Activated CD4-positive, alpha-beta T cell treated with anti-CD3 and anti-CD28 coated beads, Interleukin-2, amount 10 ng/mL, durations not matched to agents 24 days and 14 days (primary cell): ENCODE measurements around the gene COL4A2. TPM values are rescaled to one million over a fixed set of nuclear protein-coding genes. Genes with fewer than 3 reads are reported as not detected.

Source experiments
- DNase-seq: peaks from one replicate; pipeline ENCODE4 v3.0.0; 2022
- H3K27ac Mint-ChIP-seq: one replicate; pipeline ENCODE4 v1.8.0; 2022; ENCODE audit warnings: mild to moderate bottlenecking, mixed read lengths
- H3K27me3 Mint-ChIP-seq: one replicate; pipeline ENCODE4 v1.8.0; 2022; ENCODE audit warnings: mixed read lengths
- H3K36me3 Mint-ChIP-seq: one replicate; pipeline ENCODE4 v1.8.0; 2022; ENCODE audit warnings: low read depth, mild to moderate bottlenecking, mixed read lengths
- H3K4me1 Mint-ChIP-seq: one replicate; pipeline ENCODE4 v1.8.0; 2021; ENCODE audit warnings: mixed read lengths
- H3K4me3 Mint-ChIP-seq: one replicate; pipeline ENCODE4 v1.8.0; 2022; ENCODE audit warnings: mild to moderate bottlenecking, moderate library complexity, mixed read lengths
- H3K9me3 Mint-ChIP-seq: one replicate; pipeline ENCODE4 v1.8.0; 2021; ENCODE audit warnings: mixed read lengths
- intact Hi-C: fragments of 100-400 bp; cut with micrococcal nuclease; formaldehyde crosslinking; loops from one replicate; pipeline ENCODE4 v1.15.1; 2023
- total RNA-seq: library from RNA; stranded (reverse); gene quantifications from 2 replicates; pipeline ENCODE4 v1.2.3, GENCODE V29; 2022

Gene COL4A2
- total RNA-seq, 1 donor from 2014 or later = not detected

DNA sequence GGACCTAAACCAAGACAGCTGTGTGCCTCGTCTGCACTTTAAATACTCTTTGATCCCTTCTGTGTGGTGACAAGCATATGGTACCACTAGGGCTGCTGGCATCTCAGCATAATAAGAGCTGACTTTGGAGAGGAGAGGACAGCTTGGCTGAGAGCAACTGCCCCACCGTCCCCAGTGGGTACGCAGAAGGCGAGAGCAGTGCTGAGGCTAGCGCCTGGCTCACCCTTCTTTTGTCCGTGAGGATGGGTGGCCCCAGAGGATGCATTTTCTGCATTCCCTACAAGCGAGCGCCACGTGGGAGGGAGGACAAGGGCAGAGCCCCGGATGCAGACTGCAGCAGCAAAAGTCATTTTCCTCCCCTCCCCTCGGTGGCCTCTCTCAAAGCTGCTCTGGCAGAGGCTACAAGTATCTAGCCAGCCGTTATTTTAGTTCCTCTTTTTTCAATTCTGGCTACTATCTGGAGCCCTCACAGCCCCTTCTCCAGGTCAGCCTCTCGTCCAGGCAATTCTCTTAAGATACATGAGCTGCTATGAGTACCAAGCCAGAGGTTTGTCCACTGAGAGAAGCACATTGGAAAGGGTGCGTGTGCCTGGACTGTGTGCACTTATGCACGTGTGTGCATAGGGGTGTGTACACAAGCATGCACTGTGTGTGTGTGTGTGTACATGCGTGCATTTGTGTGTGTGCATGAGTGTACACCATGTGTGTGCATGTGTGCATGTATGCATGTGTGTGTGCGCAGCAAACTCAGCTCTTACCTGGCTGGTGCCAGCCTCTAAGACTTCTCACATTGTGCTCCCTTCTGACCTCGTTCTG is 203.1 kb downstream of the COL4A2 start:
- intact Hi-C loops = no loop called here
- no peaks in the 10 kb centered on the region for H3K27me3 Mint-ChIP-seq

DNA sequence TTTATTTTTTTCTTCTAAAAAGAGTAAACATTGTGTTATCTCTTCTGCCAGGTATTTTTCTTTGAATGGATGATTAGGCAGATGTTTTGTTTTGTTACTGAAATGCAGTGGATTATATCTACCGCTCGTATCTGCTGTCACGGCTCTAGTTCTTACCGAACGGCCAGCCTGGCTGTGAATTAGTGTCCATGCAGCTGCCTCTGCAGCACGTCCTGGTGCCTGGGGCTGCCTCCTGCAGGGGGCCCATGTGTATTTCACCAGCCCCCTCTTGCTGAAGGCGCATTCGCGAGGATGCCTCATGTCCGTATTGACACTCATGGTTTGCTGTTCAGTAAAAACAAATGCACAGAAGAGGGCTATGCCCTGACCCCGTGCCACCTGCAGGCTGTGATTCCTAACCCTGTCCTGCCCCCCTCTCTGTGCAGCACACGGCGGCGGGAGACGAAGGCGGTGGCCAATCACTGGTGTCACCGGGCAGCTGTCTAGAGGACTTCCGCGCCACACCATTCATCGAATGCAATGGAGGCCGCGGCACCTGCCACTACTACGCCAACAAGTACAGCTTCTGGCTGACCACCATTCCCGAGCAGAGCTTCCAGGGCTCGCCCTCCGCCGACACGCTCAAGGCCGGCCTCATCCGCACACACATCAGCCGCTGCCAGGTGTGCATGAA is 204.6 kb downstream of the COL4A2 start:
- intact Hi-C loops = no loop called here
- no peaks in the 10 kb centered on the region for H3K36me3 Mint-ChIP-seq
- H3K27ac Mint-ChIP-seq = no peak overlapping the region
- H3K27me3 Mint-ChIP-seq = no peaks in the 10 kb centered on the region
- peaks cover 4% of the 10 kb centered on the region for H3K4me1 Mint-ChIP-seq
- H3K9me3 Mint-ChIP-seq = no peaks in the 10 kb centered on the region
- H3K4me3 Mint-ChIP-seq = no peak overlapping the region
- no peak for DNase-seq

More for the DNA sequence above, 203.1 kb downstream of the COL4A2 start:
- no peak overlapping the region for H3K27ac Mint-ChIP-seq
- H3K4me3 Mint-ChIP-seq = no peak overlapping the region
- H3K9me3 Mint-ChIP-seq = no peaks in the 10 kb centered on the region
- H3K4me1 Mint-ChIP-seq = peaks cover 2% of the 10 kb centered on the region
- DNase-seq = no peak
- H3K36me3 Mint-ChIP-seq = no peaks in the 10 kb centered on the region

DNA sequence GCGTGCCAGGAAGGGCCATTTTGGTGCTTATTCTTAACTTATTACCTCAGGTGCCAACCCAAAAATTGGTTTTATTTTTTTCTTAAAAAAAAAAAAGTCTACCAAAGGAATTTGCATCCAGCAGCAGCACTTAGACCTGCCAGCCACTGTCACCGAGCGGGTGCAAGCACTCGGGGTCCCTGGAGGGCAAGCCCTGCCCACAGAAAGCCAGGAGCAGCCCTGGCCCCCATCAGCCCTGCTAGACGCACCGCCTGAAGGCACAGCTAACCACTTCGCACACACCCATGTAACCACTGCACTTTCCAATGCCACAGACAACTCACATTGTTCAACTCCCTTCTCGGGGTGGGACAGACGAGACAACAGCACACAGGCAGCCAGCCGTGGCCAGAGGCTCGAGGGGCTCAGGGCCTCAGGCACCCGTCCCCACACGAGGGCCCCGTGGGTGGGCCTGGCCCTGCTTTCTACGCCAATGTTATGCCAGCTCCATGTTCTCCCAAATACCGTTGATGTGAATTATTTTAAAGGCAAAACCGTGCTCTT is 205.2 kb downstream of the COL4A2 start:
- Mint-ChIP-seq H3K36me3 (no peaks in the 10 kb centered on the region), H3K27me3 (no peaks in the 10 kb centered on the region), H3K4me1 (peaks cover 4% of the 10 kb centered on the region), H3K27ac (no peak overlapping the region), H3K4me3 (no peak overlapping the region), H3K9me3 (no peaks in the 10 kb centered on the region)
- no peak for DNase-seq
- intact Hi-C loops = no loop called here

DNA sequence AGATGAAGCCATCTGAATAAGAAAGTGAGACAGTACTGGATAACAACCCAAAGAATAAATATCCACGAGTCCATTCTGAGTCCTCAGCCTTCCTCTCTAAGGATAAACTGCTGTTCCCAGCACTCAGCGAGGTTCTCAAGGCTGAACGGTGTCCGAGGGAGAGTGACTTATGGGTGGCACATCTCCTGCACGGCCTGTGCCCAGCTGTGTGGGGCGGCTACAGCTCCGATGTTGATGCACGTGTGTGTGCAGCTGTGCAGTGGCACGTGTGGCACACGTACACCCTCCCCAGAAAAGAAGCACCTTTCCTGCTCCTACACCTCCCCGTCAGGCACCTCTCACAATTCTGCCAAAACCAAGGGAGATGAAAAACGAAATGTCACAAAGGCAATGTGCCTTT is 209.4 kb downstream of the COL4A2 start:
- no peak for DNase-seq
- no peak overlapping the region for H3K4me3 Mint-ChIP-seq
- intact Hi-C loops = no loop called here
- no peaks in the 10 kb centered on the region for H3K36me3 Mint-ChIP-seq
- no peaks in the 10 kb centered on the region for H3K9me3 Mint-ChIP-seq
- no peak overlapping the region for H3K27ac Mint-ChIP-seq
- H3K27me3 Mint-ChIP-seq = no peaks in the 10 kb centered on the region
- H3K4me1 Mint-ChIP-seq = peaks cover 7% of the 10 kb centered on the region

DNA sequence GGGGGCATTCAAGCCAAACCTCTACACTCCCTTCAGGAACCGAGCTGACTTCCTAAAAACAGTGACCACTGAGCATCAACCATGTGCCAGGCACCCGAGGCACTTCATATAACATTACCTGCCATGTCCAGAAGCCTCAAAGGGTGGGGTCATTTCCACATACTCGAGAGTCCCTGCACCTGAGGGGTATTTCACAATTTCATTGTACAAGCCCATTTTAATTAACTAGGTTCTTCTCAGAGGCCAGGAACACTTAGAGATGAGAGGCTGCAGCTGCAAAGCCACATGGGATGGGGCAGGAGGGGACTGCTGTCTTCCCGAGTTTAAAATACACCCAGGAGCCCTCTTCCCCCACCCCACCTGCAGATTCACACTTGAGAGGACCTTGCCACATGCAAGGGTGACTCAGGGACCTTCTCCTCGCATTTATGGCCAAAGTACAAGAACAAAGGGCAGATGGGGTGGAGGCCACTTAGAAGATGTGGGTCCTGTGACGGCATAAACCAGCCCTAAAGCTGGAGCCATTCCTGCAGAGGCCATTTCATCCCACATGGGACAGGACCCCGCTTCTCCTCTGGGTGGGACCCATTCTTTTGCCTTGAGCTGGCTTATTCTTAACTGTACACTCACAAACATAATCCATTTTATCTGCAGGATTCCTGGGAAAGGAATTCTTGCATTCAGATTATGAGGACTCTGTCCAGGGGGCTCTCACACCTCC is 210.6 kb downstream of the COL4A2 start:
- H3K36me3 Mint-ChIP-seq = no peaks in the 10 kb centered on the region
- H3K4me3 Mint-ChIP-seq = no peak overlapping the region
- no peaks in the 10 kb centered on the region for H3K27me3 Mint-ChIP-seq
- intact Hi-C loops = no loop called here
- no peaks in the 10 kb centered on the region for H3K9me3 Mint-ChIP-seq
- no peak for DNase-seq
- H3K4me1 Mint-ChIP-seq = peaks cover 7% of the 10 kb centered on the region
- no peak overlapping the region for H3K27ac Mint-ChIP-seq

DNA sequence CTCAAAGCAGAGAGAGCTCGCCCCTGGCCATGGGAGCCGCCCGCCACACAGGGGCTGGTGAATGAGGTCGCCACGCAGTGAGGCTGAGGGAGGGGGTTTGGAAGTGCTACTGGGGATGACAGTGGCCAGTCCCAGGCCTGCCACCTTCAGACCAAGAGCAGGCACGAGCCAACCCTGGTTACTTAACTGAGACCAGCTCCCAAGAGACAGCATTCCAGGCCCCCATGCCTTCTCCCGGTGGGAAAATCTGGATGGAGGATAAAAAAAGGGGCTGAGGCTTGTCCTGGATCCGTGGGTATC is 211.1 kb downstream of the COL4A2 start:
- no peaks in the 10 kb centered on the region for H3K36me3 Mint-ChIP-seq
- H3K27ac Mint-ChIP-seq = no peak overlapping the region
- intact Hi-C loops = no loop called here
- no peak for DNase-seq
- H3K9me3 Mint-ChIP-seq = no peaks in the 10 kb centered on the region
- H3K27me3 Mint-ChIP-seq = no peaks in the 10 kb centered on the region
- H3K4me3 Mint-ChIP-seq = no peak overlapping the region
- peaks cover 7% of the 10 kb centered on the region for H3K4me1 Mint-ChIP-seq

DNA sequence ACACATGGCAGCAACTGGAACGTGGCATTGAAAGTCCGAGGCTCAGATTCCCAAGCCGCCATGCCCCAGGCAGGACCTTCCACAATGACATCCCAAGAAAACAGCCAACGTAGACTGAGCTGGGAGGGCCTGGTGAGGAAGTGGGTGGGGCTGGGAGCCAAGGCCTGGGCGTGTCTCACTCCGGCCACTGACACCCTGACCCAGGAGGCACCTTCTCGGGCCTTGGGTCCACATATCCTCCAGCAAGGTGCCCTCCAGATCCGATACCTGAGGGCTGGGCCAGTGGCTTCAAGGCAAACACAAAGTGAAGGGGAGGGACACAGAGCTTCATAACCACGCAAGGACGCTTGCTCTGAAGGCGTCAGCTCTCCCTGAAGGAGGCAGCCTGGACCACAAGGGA is 211.5 kb downstream of the COL4A2 start:
- no peak overlapping the region for H3K27ac Mint-ChIP-seq
- no peak for DNase-seq
- H3K27me3 Mint-ChIP-seq = no peaks in the 10 kb centered on the region
- H3K36me3 Mint-ChIP-seq = no peaks in the 10 kb centered on the region
- no peaks in the 10 kb centered on the region for H3K9me3 Mint-ChIP-seq
- intact Hi-C loops = no loop called here
- H3K4me1 Mint-ChIP-seq = peaks cover 7% of the 10 kb centered on the region
- no peak overlapping the region for H3K4me3 Mint-ChIP-seq

DNA sequence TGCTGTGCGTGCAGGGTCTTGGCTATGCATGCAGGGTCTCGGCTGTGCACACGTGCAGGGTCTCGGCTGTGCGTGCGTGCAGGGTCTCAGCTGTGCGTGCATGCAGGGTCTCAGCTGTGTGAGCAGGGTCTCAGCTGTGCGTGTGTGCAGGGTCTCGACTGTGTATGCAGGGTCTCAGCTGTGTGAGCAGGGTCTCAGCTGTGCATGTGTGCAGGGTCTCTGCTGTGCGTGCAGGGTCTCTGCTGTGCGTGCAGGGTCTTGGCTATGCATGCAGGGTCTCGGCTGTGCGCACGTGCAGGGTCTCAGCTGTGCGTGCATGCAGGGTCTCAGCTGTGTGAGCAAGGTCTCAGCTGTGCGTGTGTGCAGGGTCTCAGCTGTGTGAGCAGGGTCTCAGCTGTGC is 212.0 kb downstream of the COL4A2 start:
- Mint-ChIP-seq H3K27ac (no peak overlapping the region), H3K27me3 (no peaks in the 10 kb centered on the region), H3K4me3 (no peak overlapping the region), H3K36me3 (no peaks in the 10 kb centered on the region), H3K9me3 (no peaks in the 10 kb centered on the region), H3K4me1 (peaks cover 7% of the 10 kb centered on the region)
- intact Hi-C loops = no loop called here
- no peak for DNase-seq

DNA sequence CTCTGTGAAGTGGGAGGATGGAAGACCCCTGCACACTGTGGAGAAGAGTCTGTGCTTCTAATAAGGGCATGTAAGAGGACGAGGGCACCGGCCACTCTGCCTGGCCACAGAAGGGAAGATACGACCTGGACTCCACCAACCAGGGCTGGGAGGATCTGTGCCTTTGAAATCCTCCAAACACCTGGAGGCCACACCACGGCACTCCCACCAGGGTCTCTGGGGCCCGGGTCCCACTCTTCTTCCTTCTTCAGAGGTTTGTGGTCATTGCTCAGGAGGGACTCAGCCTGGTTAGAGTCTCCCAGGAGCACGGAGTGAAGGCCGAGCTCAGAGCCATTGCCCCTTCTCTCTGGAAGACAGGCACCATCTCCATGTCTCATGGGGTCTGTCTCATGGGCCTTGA is 212.4 kb downstream of the COL4A2 start:
- Mint-ChIP-seq H3K4me3 (no peak overlapping the region), H3K27me3 (no peaks in the 10 kb centered on the region), H3K4me1 (peaks cover 11% of the 10 kb centered on the region), H3K9me3 (no peaks in the 10 kb centered on the region), H3K27ac (no peak overlapping the region), H3K36me3 (no peaks in the 10 kb centered on the region)
- intact Hi-C loops = no loop called here
- DNase-seq = no peak

DNA sequence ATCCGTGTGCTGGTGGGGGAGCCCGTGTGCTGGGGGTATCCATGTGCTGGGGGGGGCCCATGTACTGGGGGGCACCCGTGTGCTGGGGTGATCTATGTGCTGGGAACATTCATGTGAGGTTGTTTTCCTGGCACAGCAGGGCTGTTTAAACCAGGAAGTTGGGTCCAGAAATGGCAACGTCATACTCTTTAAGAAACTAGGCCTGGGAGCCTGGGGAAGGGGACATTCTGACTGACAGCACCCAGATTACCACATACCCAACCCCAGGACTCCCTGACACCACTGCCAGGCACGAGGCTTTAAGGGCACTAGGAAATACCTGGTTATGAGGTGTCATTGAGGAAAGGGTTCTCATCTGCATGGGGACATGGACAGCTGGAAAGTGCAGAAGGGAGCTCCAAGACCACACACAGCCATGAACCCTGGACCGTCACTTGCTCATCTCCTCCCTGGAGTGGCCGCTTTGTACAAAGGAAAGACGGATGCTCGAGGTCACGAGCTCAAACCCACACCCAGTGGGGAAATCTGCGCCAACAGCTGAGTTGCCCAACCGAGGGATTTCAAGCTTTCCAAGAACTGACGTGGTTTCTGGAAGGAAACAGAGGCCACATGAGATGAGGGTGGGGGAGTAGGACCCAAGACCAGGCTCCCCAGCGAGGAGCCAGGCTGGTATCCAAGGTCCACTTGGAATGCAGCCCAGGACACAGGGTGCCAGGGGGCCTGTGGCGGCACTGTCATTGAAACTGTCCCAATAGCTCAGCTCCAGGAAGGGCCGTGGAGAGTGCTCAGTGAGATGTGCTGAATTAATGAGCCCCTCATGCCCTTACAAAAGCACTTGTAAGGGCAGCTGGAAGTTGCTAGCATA is 213.6 kb downstream of the COL4A2 start:
- no peaks in the 10 kb centered on the region for H3K27me3 Mint-ChIP-seq
- intact Hi-C loops = loop anchor here (5.0 kb wide), 1 partner anchor 267 kb away; no protein-coding TSS in a partner anchor
- no peak for DNase-seq
- H3K27ac Mint-ChIP-seq = no peak overlapping the region
- H3K9me3 Mint-ChIP-seq = no peaks in the 10 kb centered on the region
- peaks cover 16% of the 10 kb centered on the region for H3K4me1 Mint-ChIP-seq
- H3K36me3 Mint-ChIP-seq = no peaks in the 10 kb centered on the region
- H3K4me3 Mint-ChIP-seq = no peak overlapping the region

DNA sequence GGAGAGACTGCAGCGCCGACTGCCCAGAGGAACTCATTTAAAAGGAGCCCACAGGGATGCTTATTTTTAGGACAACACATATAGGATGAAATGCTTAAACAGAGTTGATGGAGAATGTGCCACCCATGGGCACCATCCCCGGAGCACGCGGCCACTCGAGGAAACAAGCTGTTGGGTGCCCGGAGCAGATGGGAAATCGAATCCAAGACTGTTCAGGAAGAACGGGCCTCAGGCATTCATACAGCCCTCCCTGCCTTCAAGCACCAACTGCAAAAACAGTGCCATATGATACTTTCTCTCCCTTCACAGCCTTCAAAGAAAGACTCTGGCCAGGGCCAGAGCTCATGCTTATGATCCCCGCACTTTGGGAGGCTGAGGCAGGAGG is 214.2 kb downstream of the COL4A2 start:
- intact Hi-C loops = loop anchor here (5.0 kb wide), 1 partner anchor 266 kb away; no protein-coding TSS in a partner anchor
- no peak overlapping the region for H3K4me3 Mint-ChIP-seq
- no peak for DNase-seq
- no peak overlapping the region for H3K27ac Mint-ChIP-seq
- H3K4me1 Mint-ChIP-seq = peaks cover 20% of the 10 kb centered on the region
- no peaks in the 10 kb centered on the region for H3K27me3 Mint-ChIP-seq
- no peaks in the 10 kb centered on the region for H3K36me3 Mint-ChIP-seq
- H3K9me3 Mint-ChIP-seq = no peaks in the 10 kb centered on the region

DNA sequence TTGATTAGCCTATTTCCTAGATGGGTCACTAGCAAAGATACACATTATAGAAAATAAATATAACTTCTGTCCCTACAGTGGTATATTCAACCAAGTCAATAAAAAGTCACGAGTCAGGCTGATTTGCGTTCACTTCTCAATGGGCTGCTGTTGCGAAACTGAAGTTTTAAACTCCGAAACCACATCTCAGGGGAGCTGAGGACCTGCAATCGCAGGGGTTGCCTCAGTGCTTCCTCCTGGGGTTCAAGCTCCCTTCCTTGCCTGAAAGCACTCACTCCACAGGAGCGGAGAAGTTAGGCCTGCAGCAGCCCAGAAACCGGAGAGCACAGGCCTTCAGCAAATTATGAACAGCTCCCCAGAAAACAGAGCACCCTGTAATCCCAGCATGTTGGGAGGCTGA is 214.9 kb downstream of the COL4A2 start:
- intact Hi-C loops = loop anchor here (5.0 kb wide), 1 partner anchor 265 kb away; no protein-coding TSS in a partner anchor
- DNase-seq = no peak
- no peak overlapping the region for H3K4me3 Mint-ChIP-seq
- H3K9me3 Mint-ChIP-seq = no peaks in the 10 kb centered on the region
- peaks cover 20% of the 10 kb centered on the region for H3K4me1 Mint-ChIP-seq
- no peak overlapping the region for H3K27ac Mint-ChIP-seq
- H3K36me3 Mint-ChIP-seq = no peaks in the 10 kb centered on the region
- H3K27me3 Mint-ChIP-seq = no peaks in the 10 kb centered on the region

DNA sequence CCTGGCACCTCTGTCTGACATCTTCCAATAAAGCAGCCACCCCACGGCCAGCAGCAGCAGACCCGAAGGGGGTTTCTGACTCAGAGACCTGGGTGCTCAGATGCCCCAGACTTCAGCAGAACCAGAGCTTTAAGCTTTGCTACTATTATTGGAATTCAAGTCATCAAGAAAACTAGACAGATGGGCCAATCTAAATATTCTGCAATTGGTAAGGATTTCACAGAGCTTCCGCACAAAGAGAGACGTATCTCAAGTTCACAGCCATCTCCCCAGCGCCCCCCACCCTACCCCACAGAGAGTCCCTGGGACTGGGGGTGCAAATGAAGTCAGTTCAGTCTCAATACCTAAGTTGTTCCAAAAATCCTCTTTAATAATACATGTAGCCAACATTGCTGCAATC is 215.6 kb downstream of the COL4A2 start:
- intact Hi-C loops = loop anchor here (5.0 kb wide), 1 partner anchor 265 kb away; no protein-coding TSS in a partner anchor
- Mint-ChIP-seq H3K36me3 (no peaks in the 10 kb centered on the region), H3K27ac (no peak overlapping the region), H3K4me3 (no peak overlapping the region), H3K4me1 (peaks cover 20% of the 10 kb centered on the region), H3K9me3 (no peaks in the 10 kb centered on the region), H3K27me3 (no peaks in the 10 kb centered on the region)
- DNase-seq = no peak
